Mesodermal cell (in vitro differentiated cells): ENCODE data around the gene DOCK4.

Experiments
- H3K27ac ChIP-seq: 2 replicates; pipeline ENCODE4 v1.7.0; 2013; ENCODE audit warnings: mild to moderate bottlenecking, low read depth, low read length, moderate library complexity; ENCODE audit not compliant: severe bottlenecking
- H3K36me3 ChIP-seq: 2 replicates; pipeline ENCODE4 v1.7.1; 2013; ENCODE audit warnings: mild to moderate bottlenecking, low read length, moderate library complexity; ENCODE audit not compliant: control insufficient read depth, insufficient read depth
- H3K4me1 ChIP-seq: one replicate; pipeline ENCODE4 v1.7.1; 2013; ENCODE audit warnings: mild to moderate bottlenecking, low read length; ENCODE audit not compliant: insufficient read depth, control insufficient read depth, poor library complexity, severe bottlenecking
- H3K4me3 ChIP-seq: 2 replicates; pipeline ENCODE4 v1.7.0; 2013; ENCODE audit warnings: low read length, control low read depth, mild to moderate bottlenecking; ENCODE audit not compliant: insufficient read depth, poor library complexity, severe bottlenecking; ENCODE audit errors: extremely low read depth
- H3K9me3 ChIP-seq: 2 replicates; pipeline ENCODE4 v1.7.1; 2013; ENCODE audit warnings: mild to moderate bottlenecking, low read length, moderate library complexity; ENCODE audit not compliant: control insufficient read depth
- WGBS, 2 experiments: methylation state at CpG; one replicate each; pipeline ENCODE4 v1.1.5; 2013; ENCODE audit warnings: missing lambda C conversion rate in 2 of 2; ENCODE audit not compliant: insufficient coverage in 2 of 2; 5-methylcytosine and 5-hydroxymethylcytosine counted together

DOCK4 gene

GRCh38 chr7:111682588-111683340 is 523.4 kb downstream of the DOCK4 start:
- no peaks in the 10 kb centered on the region for H3K4me1 ChIP-seq
- no peaks in the 10 kb centered on the region for H3K36me3 ChIP-seq
- 88 to 94% methylated on average over 5 to 6 of the region's 8 CpGs for WGBS, 2 experiments
- H3K27ac ChIP-seq: no peak overlapping the region
- H3K4me3 ChIP-seq: no peak overlapping the region
- H3K9me3 ChIP-seq: no peaks in the 10 kb centered on the region

- Histone ChIP-seq H3K36me3 (no peaks in the 10 kb centered on the region), H3K27ac (no peak overlapping the region)
Observed at GRCh38 chr7:111681242-111681641, 525.0 kb downstream of the DOCK4 start.

GRCh38 chr7:111678986-111679385 is 527.2 kb downstream of the DOCK4 start:
- no peak overlapping the region for H3K4me3 ChIP-seq
- H3K4me1 ChIP-seq: no peaks in the 10 kb centered on the region
- no peaks in the 10 kb centered on the region for H3K36me3 ChIP-seq
- WGBS, 2 experiments: 83 to 89% methylated on average over 1 of the region's 2 CpGs
- H3K9me3 ChIP-seq: no peaks in the 10 kb centered on the region
- no peak overlapping the region for H3K27ac ChIP-seq

More at GRCh38 chr7:111681242-111681641, 525.0 kb downstream of the DOCK4 start:
- H3K4me3 ChIP-seq: no peak overlapping the region
- 73 to 90% methylated on average over 3 of the region's 3 CpGs for WGBS, 2 experiments
- H3K9me3 ChIP-seq: no peaks in the 10 kb centered on the region
- no peaks in the 10 kb centered on the region for H3K4me1 ChIP-seq

- H3K9me3 ChIP-seq: no peaks in the 10 kb centered on the region
- no peak overlapping the region for H3K4me3 ChIP-seq
- no peaks in the 10 kb centered on the region for H3K4me1 ChIP-seq
- H3K27ac ChIP-seq: no peak overlapping the region
- WGBS, 2 experiments: 74 to 85% methylated on average over 2 to 3 of the region's 3 CpGs
- no peaks in the 10 kb centered on the region for H3K36me3 ChIP-seq
Observed at GRCh38 chr7:111678281-111678680, 527.9 kb downstream of the DOCK4 start.

GRCh38 chr7:111677848-111678247 is 528.4 kb downstream of the DOCK4 start:
- no peak overlapping the region for H3K4me3 ChIP-seq
- no peaks in the 10 kb centered on the region for H3K4me1 ChIP-seq
- H3K9me3 ChIP-seq: no peaks in the 10 kb centered on the region
- H3K36me3 ChIP-seq: no peaks in the 10 kb centered on the region
- no peak overlapping the region for H3K27ac ChIP-seq

GRCh38 chr7:111676811-111677210 is 529.4 kb downstream of the DOCK4 start:
- Histone ChIP-seq H3K4me1 (no peaks in the 10 kb centered on the region), H3K36me3 (no peaks in the 10 kb centered on the region), H3K4me3 (no peak overlapping the region), H3K9me3 (no peaks in the 10 kb centered on the region), H3K27ac (no peak overlapping the region)
- WGBS, 2 experiments: 60% methylated on average over 1 of the region's 2 CpGs; no CpG with 5 or more reads in 1 of the 2 experiments
